Activated CD4-positive, alpha-beta T cell treated with anti-CD3 and anti-CD28 coated beads, Interleukin-2, amount 10 ng/mL, durations not matched to agents 7 days and 5 days (primary cell): ENCODE data around the gene C1QBP. TPM values are rescaled to one million over a fixed set of nuclear protein-coding genes. Genes with fewer than 3 reads are reported as not detected.
A peak's percentile ranks its signal among the peaks of the same experiment; 100 is the strongest.

ENCODE experiments used
- CTCF ChIA-PET: fragments of 350-600 bp; sonication (Branson Sonifier 250); formaldehyde crosslinking; loops from one replicate; lab custom pipeline; 2021; ENCODE audit warnings: antibody characterized with exemption; lab: Charles Lee
- POLR2A ChIA-PET: fragments of 350-600 bp; sonication (Branson Sonifier 250); formaldehyde crosslinking; loops from one replicate; lab custom pipeline; 2021; ENCODE audit warnings: antibody characterized with exemption; lab: Charles Lee
- DNase-seq: peaks from one replicate; pipeline ENCODE4 v3.0.0-alpha.2; 2020
- H3K27ac Mint-ChIP-seq: one replicate; pipeline ENCODE4 v1.8.0; 2021; ENCODE audit warnings: mild to moderate bottlenecking, moderate library complexity, mixed read lengths
- H3K27me3 Mint-ChIP-seq: one replicate; pipeline ENCODE4 v1.8.0; 2021; ENCODE audit warnings: mixed read lengths
- H3K36me3 Mint-ChIP-seq: one replicate; pipeline ENCODE4 v1.8.0; 2021; ENCODE audit warnings: low read depth, mixed read lengths
- H3K4me1 Mint-ChIP-seq: one replicate; pipeline ENCODE4 v1.8.0; 2021; ENCODE audit warnings: mixed read lengths
- H3K4me3 Mint-ChIP-seq: one replicate; pipeline ENCODE4 v1.8.0; 2021; ENCODE audit warnings: mild to moderate bottlenecking, moderate library complexity, mixed read lengths
- H3K9me3 Mint-ChIP-seq: one replicate; pipeline ENCODE4 v1.8.0; 2021; ENCODE audit warnings: mixed read lengths
- total RNA-seq, 2 experiments: library from RNA; stranded (reverse); gene quantifications; one replicate each; pipeline ENCODE4 v1.2.3, GENCODE V29; 2021

Gene C1QBP
- total RNA-seq, 2 experiments from 2014 or later: 156 to 157 TPM

DNA sequence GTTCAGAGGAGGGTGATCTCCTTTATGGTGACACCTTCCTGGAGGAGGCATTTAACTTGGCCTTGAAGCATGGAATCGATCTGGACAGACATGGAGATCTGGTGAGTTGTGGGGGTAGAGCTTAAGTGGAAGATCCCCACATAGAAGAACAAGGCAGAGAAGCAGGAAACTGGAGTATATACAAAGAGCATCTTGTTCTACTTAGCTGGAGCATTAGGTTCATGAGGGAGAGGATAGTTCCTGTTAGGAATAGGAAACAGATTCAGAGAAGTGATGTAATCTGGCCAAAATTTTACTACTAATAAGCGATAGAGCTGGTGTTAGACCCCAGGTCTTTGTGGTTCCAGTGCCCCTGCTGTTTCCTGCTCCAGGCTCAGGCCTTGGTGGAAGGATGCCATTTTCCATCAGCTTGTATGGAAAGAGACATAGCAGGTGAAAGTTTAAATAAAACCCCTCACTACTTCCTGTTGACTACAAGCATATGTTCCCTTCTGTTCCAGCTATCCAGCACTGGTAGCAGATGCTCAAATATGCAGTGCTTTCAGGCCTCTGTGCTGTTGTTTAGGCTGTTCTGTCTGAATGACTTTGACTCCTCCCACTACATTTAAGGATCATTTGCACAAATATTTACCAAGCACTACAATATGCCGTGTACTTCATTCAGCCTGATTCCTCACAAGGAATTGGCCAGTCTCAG lies 9.6 kb downstream of the C1QBP start:
- POLR2A ChIA-PET: no interaction called here
- peak overlapping the region; percentile 26 for H3K27ac Mint-ChIP-seq
- H3K4me1 Mint-ChIP-seq: peaks cover 9% of the 10 kb centered on the region
- no peak overlapping the region for H3K4me3 Mint-ChIP-seq
- no peaks in the 10 kb centered on the region for H3K9me3 Mint-ChIP-seq
- no peaks in the 10 kb centered on the region for H3K27me3 Mint-ChIP-seq
- peaks cover 64% of the 10 kb centered on the region for H3K36me3 Mint-ChIP-seq
- CTCF ChIA-PET: interaction anchor here (0.6 to 1.9 kb wide), 3 partner anchors 10 to 356 kb away, joined by 3 to 13 read pairs (median 5); partner anchors contain the start of gene C1QBP
- DNase-seq: no peak

DNA sequence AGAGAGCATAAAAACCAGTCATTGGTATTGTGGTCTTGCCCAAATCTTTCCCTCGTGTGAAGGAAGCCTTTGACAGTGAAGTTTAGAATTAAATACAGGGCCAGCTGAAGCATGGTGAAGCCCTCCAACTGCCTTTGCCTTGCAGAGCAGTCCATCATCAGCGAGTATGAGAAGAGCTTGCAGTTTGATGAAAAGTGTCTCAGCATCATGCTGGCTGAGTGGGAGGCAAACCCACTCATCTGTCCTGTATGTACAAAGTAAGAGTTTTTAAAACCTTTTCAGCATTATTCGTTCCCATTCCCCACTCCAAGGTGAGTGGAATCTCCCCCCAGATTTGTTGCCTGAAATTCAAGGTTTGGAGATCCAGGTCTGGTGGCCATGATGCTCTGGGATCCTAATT lies 13.1 kb downstream of the C1QBP start:
- peaks cover 29% of the 10 kb centered on the region for H3K4me1 Mint-ChIP-seq
- POLR2A ChIA-PET: no interaction called here
- CTCF ChIA-PET: interaction anchor here (0.9 to 3.7 kb wide), 2 partner anchors 14 to 428 kb away, joined by 3 to 17 read pairs; partner anchors contain the start of genes C1QBP, INCA1 and KIF1C
- H3K4me3 Mint-ChIP-seq: no peak overlapping the region
- H3K27me3 Mint-ChIP-seq: no peaks in the 10 kb centered on the region
- peaks cover 56% of the 10 kb centered on the region for H3K36me3 Mint-ChIP-seq
- DNase-seq: no peak
- H3K9me3 Mint-ChIP-seq: no peaks in the 10 kb centered on the region
- no peak overlapping the region for H3K27ac Mint-ChIP-seq

DNA sequence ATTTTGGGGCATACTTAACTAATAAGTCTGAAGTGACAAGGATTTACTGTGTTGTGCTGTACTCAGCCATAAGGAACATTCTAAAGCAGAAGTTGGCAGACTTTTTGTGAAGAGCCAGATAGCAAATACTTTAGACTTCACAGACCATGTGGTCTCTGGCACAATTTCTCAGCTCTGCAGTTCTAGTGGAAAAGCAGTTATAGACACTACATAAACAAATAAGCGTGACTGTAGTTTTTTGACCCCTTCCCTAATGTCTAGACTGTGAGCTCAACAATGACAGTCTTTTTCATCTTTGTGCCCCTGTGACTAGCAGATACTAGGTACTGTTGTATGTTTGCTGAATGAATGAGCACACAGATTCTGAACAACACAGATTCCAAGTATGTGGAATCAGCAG lies 14.0 kb downstream of the C1QBP start:
- Mint-ChIP-seq H3K36me3 (peaks cover 52% of the 10 kb centered on the region), H3K4me3 (no peak overlapping the region), H3K4me1 (peaks cover 34% of the 10 kb centered on the region), H3K9me3 (no peaks in the 10 kb centered on the region), H3K27ac (no peak overlapping the region), H3K27me3 (no peaks in the 10 kb centered on the region)
- ChIA-PET CTCF (interaction anchor here (0.7 to 3.7 kb wide), 3 partner anchors 8 to 127 kb away, joined by 3 to 17 read pairs (median 4); partner anchors contain the start of gene C1QBP), POLR2A (no interaction called here)
- DNase-seq: no peak

- ChIA-PET CTCF (interaction anchor here (0.8 to 2.3 kb wide), 2 partner anchors 8 to 16 kb away, joined by 3 to 11 read pairs; partner anchors contain the start of gene C1QBP), POLR2A (no interaction called here)
- Mint-ChIP-seq H3K36me3 (peaks cover 46% of the 10 kb centered on the region), H3K27me3 (no peaks in the 10 kb centered on the region), H3K9me3 (no peaks in the 10 kb centered on the region), H3K4me1 (peaks cover 40% of the 10 kb centered on the region), H3K4me3 (no peak overlapping the region), H3K27ac (peak overlapping the region; percentile 46)
- no peak for DNase-seq
Observed at GRCh38 chr17:5422505-5422904, 16.4 kb downstream of the C1QBP start.

DNA sequence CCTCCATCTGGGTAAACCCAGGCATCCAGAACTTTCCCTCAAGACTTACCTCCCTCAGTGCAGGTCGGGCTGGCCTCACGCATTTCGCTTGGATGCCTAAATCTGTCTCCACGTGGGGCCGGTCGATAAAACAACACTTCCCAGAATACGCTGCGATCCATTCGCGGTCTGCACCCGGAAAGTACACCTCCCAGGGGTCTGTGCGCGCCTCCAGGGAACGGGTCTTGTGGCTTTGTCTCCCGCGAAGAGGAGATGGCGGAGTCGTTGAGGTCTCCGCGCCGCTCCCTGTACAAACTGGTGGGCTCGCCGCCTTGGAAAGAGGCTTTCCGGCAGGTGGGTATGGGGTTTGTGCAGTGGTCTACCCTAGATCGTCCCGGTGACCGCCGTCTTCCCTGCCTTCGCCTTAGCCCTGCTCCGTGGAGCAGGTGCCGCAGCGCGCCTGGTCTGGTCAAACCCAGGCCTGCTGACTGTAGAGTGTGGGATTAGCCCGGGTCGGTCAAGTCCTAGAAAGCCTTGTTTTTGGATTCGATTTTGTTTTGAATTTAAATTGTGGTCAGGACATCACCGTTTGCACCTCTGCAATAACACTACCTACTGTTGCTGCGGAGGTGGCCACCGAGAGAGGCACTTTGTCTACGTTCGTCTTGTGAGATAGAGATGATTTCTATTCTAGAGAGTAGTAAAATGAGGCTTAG lies 18.8 kb downstream of the C1QBP start, which contains the start of gene RPAIN:
Gene RPAIN, plus strand, starts transcription at position 224 of the 695 bp plus-strand sequence. Its CDS starts 29 bp downstream, at position 253.
- peak; percentile 92 for DNase-seq
- no peaks in the 10 kb centered on the region for H3K27me3 Mint-ChIP-seq
- H3K36me3 Mint-ChIP-seq: peaks cover 38% of the 10 kb centered on the region
- H3K9me3 Mint-ChIP-seq: no peaks in the 10 kb centered on the region
- ChIA-PET POLR2A (interaction anchor here (0.6 to 1.0 kb wide), 2 partner anchors 12 to 16 kb away, joined by 3 read pairs; no protein-coding TSS in a partner anchor), CTCF (interaction anchor here (1.2 to 1.7 kb wide), 2 partner anchors 19 to 64 kb away, joined by 3 to 11 read pairs; partner anchors contain the start of gene C1QBP)
- peak within 1 kb of the TSS; percentile 98 for H3K4me3 Mint-ChIP-seq
- H3K27ac Mint-ChIP-seq: peak within 1 kb of the TSS; percentile 99
- H3K4me1 Mint-ChIP-seq: peaks cover 46% of the 10 kb centered on the region

- H3K27me3 Mint-ChIP-seq: no peaks in the 10 kb centered on the region
- H3K9me3 Mint-ChIP-seq: no peaks in the 10 kb centered on the region
- H3K4me3 Mint-ChIP-seq: peak within 1 kb of the TSS; percentile 98
- peaks cover 32% of the 10 kb centered on the region for H3K36me3 Mint-ChIP-seq
- CTCF ChIA-PET: interaction anchor here (0.7 to 1.7 kb wide), 3 partner anchors 17 to 65 kb away, joined by 3 to 11 read pairs (median 4); partner anchors contain the start of gene C1QBP
- peak within 1 kb of the TSS; percentile 99 for H3K27ac Mint-ChIP-seq
- H3K4me1 Mint-ChIP-seq: peaks cover 43% of the 10 kb centered on the region
- DNase-seq: peak; percentile 98
- POLR2A ChIA-PET: interaction anchor here (0.6 to 1.0 kb wide), 3 partner anchors 13 to 29 kb away, joined by 3 read pairs; no protein-coding TSS in a partner anchor
Observed at GRCh38 chr17:5419356-5419958, 19.5 kb downstream of the C1QBP start, which contains the start of gene NUP88. Gene NUP88 (minus strand): TSS chr17:5419662. CDS start chr17:5419650, 12 bp downstream.

DNA sequence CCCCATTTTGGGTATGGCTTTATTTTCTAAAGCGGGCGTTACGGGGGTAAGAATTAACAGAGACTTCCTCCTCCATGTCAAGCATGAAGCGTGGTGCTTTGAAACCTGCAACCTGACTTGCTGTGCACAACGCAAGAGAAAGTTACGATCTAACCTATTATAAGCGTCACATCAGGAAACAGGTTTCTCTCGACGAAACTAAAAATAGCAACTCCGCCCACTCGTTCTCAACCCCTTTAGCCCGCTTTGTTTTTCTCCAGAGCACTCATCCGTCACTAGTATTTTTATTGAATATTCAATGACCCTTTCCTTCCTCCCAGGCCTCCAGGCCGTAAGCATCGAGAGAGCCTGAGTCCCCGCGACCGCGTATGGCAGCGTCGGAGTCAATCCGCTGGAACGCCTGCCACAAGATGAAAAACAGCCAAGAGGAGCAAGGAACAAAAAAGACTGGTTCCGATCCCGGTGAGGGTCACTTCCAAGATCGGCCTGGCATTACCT lies 20.0 kb downstream of the C1QBP start:
- CTCF ChIA-PET: interaction anchor here (0.7 to 1.7 kb wide), 3 partner anchors 17 to 66 kb away, joined by 3 to 11 read pairs (median 4); partner anchors contain the start of gene C1QBP
- peaks cover 34% of the 10 kb centered on the region for H3K36me3 Mint-ChIP-seq
- peak overlapping the region; percentile 99 for H3K27ac Mint-ChIP-seq
- H3K27me3 Mint-ChIP-seq: no peaks in the 10 kb centered on the region
- DNase-seq: peak; percentile 80
- POLR2A ChIA-PET: interaction anchor here (0.7 to 1.0 kb wide), 2 partner anchors 17 to 29 kb away, joined by 3 read pairs; no protein-coding TSS in a partner anchor
- H3K4me3 Mint-ChIP-seq: peak overlapping the region; percentile 98
- no peaks in the 10 kb centered on the region for H3K9me3 Mint-ChIP-seq
- peaks cover 43% of the 10 kb centered on the region for H3K4me1 Mint-ChIP-seq

- peak overlapping the region; percentile 62 for H3K4me3 Mint-ChIP-seq
- no peaks in the 10 kb centered on the region for H3K9me3 Mint-ChIP-seq
- peaks cover 43% of the 10 kb centered on the region for H3K4me1 Mint-ChIP-seq
- peaks cover 43% of the 10 kb centered on the region for H3K36me3 Mint-ChIP-seq
- H3K27me3 Mint-ChIP-seq: no peaks in the 10 kb centered on the region
- H3K27ac Mint-ChIP-seq: peak overlapping the region; percentile 41
- DNase-seq: no peak
- CTCF ChIA-PET: interaction anchor here (1.1 to 1.7 kb wide), 2 partner anchors 11 to 22 kb away, joined by 3 to 4 read pairs; partner anchors contain the start of gene C1QBP
- POLR2A ChIA-PET: no interaction called here
Observed at GRCh38 chr17:5416901-5417300, 22.1 kb downstream of the C1QBP start.

- Mint-ChIP-seq H3K27me3 (no peaks in the 10 kb centered on the region), H3K27ac (no peak overlapping the region), H3K4me3 (no peak overlapping the region), H3K9me3 (no peaks in the 10 kb centered on the region), H3K36me3 (peaks cover 46% of the 10 kb centered on the region), H3K4me1 (peaks cover 34% of the 10 kb centered on the region)
- DNase-seq: no peak
- ChIA-PET POLR2A (no interaction called here), CTCF (interaction anchor here (0.8 to 1.6 kb wide), 3 partner anchors 23 to 33 kb away, joined by 3 to 6 read pairs (median 4); partner anchors contain the start of gene C1QBP)
Observed at GRCh38 chr17:5413682-5414081, 25.3 kb downstream of the C1QBP start.

GRCh38 chr17:5410594-5411272 lies 28.2 kb downstream of the C1QBP start:
- Mint-ChIP-seq H3K9me3 (no peaks in the 10 kb centered on the region), H3K36me3 (peaks cover 37% of the 10 kb centered on the region), H3K4me3 (no peak overlapping the region), H3K27me3 (no peaks in the 10 kb centered on the region), H3K27ac (peak overlapping the region; percentile 52), H3K4me1 (peaks cover 22% of the 10 kb centered on the region)
- no peak for DNase-seq
- ChIA-PET POLR2A (no interaction called here), CTCF (no interaction called here)

- Mint-ChIP-seq H3K4me1 (peaks cover 15% of the 10 kb centered on the region), H3K27me3 (no peaks in the 10 kb centered on the region), H3K4me3 (no peak overlapping the region), H3K36me3 (peaks cover 40% of the 10 kb centered on the region), H3K9me3 (no peaks in the 10 kb centered on the region), H3K27ac (no peak overlapping the region)
- POLR2A ChIA-PET: no interaction called here
- CTCF ChIA-PET: interaction anchor here (1.2 kb wide), 1 partner anchor 10 kb away, joined by 3 read pairs; no protein-coding TSS in a partner anchor
- DNase-seq: no peak
Observed at GRCh38 chr17:5408186-5408585, 30.8 kb downstream of the C1QBP start.
